CD14-positive monocyte (primary cell): Measurements from ENCODE around the gene NHS. TPM values are rescaled to one million over a fixed set of nuclear protein-coding genes. Genes with fewer than 3 reads are reported as not detected.

Source experiments
- DNase-seq, 3 donors: peaks; one replicate each; pipeline ENCODE4 v3.0.0-alpha.2; 2011 to 2022
- H2AFZ ChIP-seq: 2 replicates; pipeline ENCODE4 v1.6.0; 2012; ENCODE audit warnings: mild to moderate bottlenecking, low read depth, low read length, inconsistent platforms; ENCODE audit not compliant: insufficient read depth, poor library complexity, severe bottlenecking
- H3K27ac ChIP-seq, 2 donors: 1 replicate in 1 of 2; 2 replicates in 1 of 2; pipeline ENCODE4 v1.5.1; 2012 to 2013; ENCODE audit warnings: low read length in 2 of 2, control low read depth in 1 of 2, inconsistent platforms in 1 of 2, low read depth in 1 of 2, mild to moderate bottlenecking in 1 of 2
- H3K27me3 ChIP-seq, 2 donors: one replicate each; pipeline versions ENCODE4 v1.6.0 to v1.6.1; 2011 to 2013; ENCODE audit warnings: low read length in 2 of 2; ENCODE audit not compliant: control insufficient read depth in 2 of 2, insufficient read depth in 2 of 2
- H3K36me3 ChIP-seq, 2 donors: replicated peaks in 1 of 2; 1 replicate in 1 of 2; 2 replicates in 1 of 2; pipeline versions ENCODE4 v1.5.1 to v1.6.1; 2012 to 2013; ENCODE audit warnings: low read length in 2 of 2, control low read depth in 1 of 2, inconsistent platforms in 1 of 2, mild to moderate bottlenecking in 1 of 2; ENCODE audit not compliant: insufficient read depth in 2 of 2, control insufficient read depth in 1 of 2
- H3K4me1 ChIP-seq, 2 donors: 1 replicate in 1 of 2; 2 replicates in 1 of 2; pipeline versions ENCODE4 v1.5.1 to v1.6.1; 2012 to 2013; ENCODE audit warnings: low read length in 2 of 2, control low read depth in 1 of 2, inconsistent platforms in 1 of 2, mild to moderate bottlenecking in 1 of 2, moderate library complexity in 1 of 2; ENCODE audit not compliant: insufficient read depth in 2 of 2, control insufficient read depth in 1 of 2
- H3K4me2 ChIP-seq: replicated peaks from 2 replicates; pipeline ENCODE3; 2012; ENCODE audit warnings: low read length, moderate library complexity, mild to moderate bottlenecking; ENCODE audit not compliant: poor library complexity, severe bottlenecking; ENCODE audit errors: extremely low read depth
- H3K4me3 ChIP-seq, 3 experiments: fragments of 200-600 bp in 1 of 3; sonication (generic) in 1 of 3; replicated peaks in 1 of 3; 1 replicate in 2 of 3; 2 replicates in 1 of 3; pipeline ENCODE4 v1.5.1; 2011 to 2013; ENCODE audit warnings: low read length in 3 of 3, mild to moderate bottlenecking in 3 of 3, control low read depth in 2 of 3, low read depth in 2 of 3, inconsistent platforms in 1 of 3, moderate library complexity in 1 of 3
- H3K79me2 ChIP-seq: 2 replicates; pipeline ENCODE4 v1.6.0; 2012; ENCODE audit warnings: mild to moderate bottlenecking, control low read depth, inconsistent platforms, low read length, moderate library complexity; ENCODE audit not compliant: insufficient read depth
- H3K9ac ChIP-seq: 2 replicates; pipeline ENCODE4 v1.6.0; 2017; ENCODE audit warnings: low read length, mild to moderate bottlenecking; ENCODE audit not compliant: insufficient read depth, poor library complexity, severe bottlenecking
- H3K9me3 ChIP-seq, 2 donors: replicated peaks in 1 of 2; 1 replicate in 1 of 2; 2 replicates in 1 of 2; pipeline versions ENCODE4 v1.5.1 to v1.6.1; 2012 to 2013; ENCODE audit warnings: low read length in 2 of 2, control low read depth in 1 of 2; ENCODE audit not compliant: control insufficient read depth in 1 of 2, insufficient read depth in 1 of 2
- H4K20me1 ChIP-seq: 2 replicates; pipeline ENCODE4 v1.6.0; 2012; ENCODE audit warnings: mild to moderate bottlenecking, low read length, control low read depth, moderate library complexity; ENCODE audit not compliant: insufficient read depth
- H3K27ac Mint-ChIP-seq, 7 donors: one replicate each; pipeline ENCODE4 v1.8.0; 2020; ENCODE audit warnings: mild to moderate bottlenecking in 7 of 7, mixed read lengths in 7 of 7, moderate library complexity in 6 of 7, inconsistent platforms in 2 of 7
- H3K27me3 Mint-ChIP-seq, 3 donors: one replicate each; pipeline ENCODE4 v1.8.0; 2021 to 2022; ENCODE audit warnings: low read depth in 3 of 3, mild to moderate bottlenecking in 3 of 3, mixed read lengths in 3 of 3, moderate library complexity in 3 of 3, inconsistent platforms in 1 of 3
- H3K36me3 Mint-ChIP-seq, 2 donors: one replicate each; pipeline ENCODE4 v1.8.0; 2020; ENCODE audit warnings: mixed read lengths in 2 of 2, inconsistent platforms in 1 of 2, mild to moderate bottlenecking in 1 of 2
- H3K4me1 Mint-ChIP-seq: one replicate; pipeline ENCODE4 v1.8.0; 2020; ENCODE audit warnings: mild to moderate bottlenecking, mixed read lengths
- H3K4me3 Mint-ChIP-seq, 2 donors: one replicate each; pipeline ENCODE4 v1.8.0; 2020; ENCODE audit warnings: mild to moderate bottlenecking in 2 of 2, mixed read lengths in 2 of 2, moderate library complexity in 1 of 2
- H3K9me3 Mint-ChIP-seq, 7 donors: one replicate each; pipeline ENCODE4 v1.8.0; 2020 to 2022; ENCODE audit warnings: mixed read lengths in 7 of 7, mild to moderate bottlenecking in 6 of 7, moderate library complexity in 6 of 7, inconsistent platforms in 2 of 7
- WGBS: methylation state at CpG from one replicate; pipeline ENCODE4 v1.1.5; 2013; ENCODE audit warnings: missing lambda C conversion rate; ENCODE audit not compliant: insufficient coverage; 5-methylcytosine and 5-hydroxymethylcytosine counted together
- intact Hi-C, 2 donors: fragments of 100-400 bp; cut with micrococcal nuclease; formaldehyde crosslinking; loops; one replicate each; pipeline versions ENCODE4 v1.15.0 to v1.15.1; 2023
- polyA plus RNA-seq, 3 donors: library from polyadenylated mRNA; depleted of rRNA in 1 of 3; unstranded in 2 of 3; stranded (reverse) in 1 of 3; fragments of 300-500 nt in 2 of 3; fragments of >200 nt in 1 of 3; fragmentation: Illumina TruSeq in 2 of 3; gene quantifications; 1 replicate in 2 of 3; 2 replicates in 1 of 3; pipeline ENCODE4 v1.2.3, GENCODE V29; 2012 to 2021
- TF ChIP-seq, protein P1 (sequence below): fragments of 200-600 bp; IDR thresholded peaks from one replicate; pipeline ENCODE4 v1.8.0; 2022; ENCODE audit warnings: antibody characterized with exemption, mild to moderate bottlenecking

The NHS gene
- polyA plus RNA-seq, 3 donors: 0.86 to 1.8 (median 1.3) TPM

GRCh38 chrX:17669458-17669857 lies 294.5 kb downstream of the NHS start:
- intact Hi-C loops: no loop called here
- Histone ChIP-seq H4K20me1 (no peaks in the 10 kb centered on the region), H3K9me3 (no peaks in the 10 kb centered on the region), H3K9ac (no peak overlapping the region), H3K4me2 (no peak overlapping the region), H3K27me3 (no peaks in the 10 kb centered on the region), H3K4me3 (no peak overlapping the region), H3K36me3 (no peaks in the 10 kb centered on the region), H3K79me2 (no peaks in the 10 kb centered on the region), H2AFZ (no peak overlapping the region), H3K4me1 (peaks cover 8 to 13% of the 10 kb centered on the region in 2 donors), H3K27ac (no peak overlapping the region)
- TF ChIP-seq, protein P1, sequence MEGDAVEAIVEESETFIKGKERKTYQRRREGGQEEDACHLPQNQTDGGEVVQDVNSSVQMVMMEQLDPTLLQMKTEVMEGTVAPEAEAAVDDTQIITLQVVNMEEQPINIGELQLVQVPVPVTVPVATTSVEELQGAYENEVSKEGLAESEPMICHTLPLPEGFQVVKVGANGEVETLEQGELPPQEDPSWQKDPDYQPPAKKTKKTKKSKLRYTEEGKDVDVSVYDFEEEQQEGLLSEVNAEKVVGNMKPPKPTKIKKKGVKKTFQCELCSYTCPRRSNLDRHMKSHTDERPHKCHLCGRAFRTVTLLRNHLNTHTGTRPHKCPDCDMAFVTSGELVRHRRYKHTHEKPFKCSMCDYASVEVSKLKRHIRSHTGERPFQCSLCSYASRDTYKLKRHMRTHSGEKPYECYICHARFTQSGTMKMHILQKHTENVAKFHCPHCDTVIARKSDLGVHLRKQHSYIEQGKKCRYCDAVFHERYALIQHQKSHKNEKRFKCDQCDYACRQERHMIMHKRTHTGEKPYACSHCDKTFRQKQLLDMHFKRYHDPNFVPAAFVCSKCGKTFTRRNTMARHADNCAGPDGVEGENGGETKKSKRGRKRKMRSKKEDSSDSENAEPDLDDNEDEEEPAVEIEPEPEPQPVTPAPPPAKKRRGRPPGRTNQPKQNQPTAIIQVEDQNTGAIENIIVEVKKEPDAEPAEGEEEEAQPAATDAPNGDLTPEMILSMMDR: no peak
- no peak overlapping the region for H3K4me3 Mint-ChIP-seq
- no peak overlapping the region for H3K27ac Mint-ChIP-seq
- H3K27me3 Mint-ChIP-seq: peaks cover 2 to 8% (median 2%) of the 10 kb centered on the region in 3 donors
- H3K4me1 Mint-ChIP-seq: peaks cover 26% of the 10 kb centered on the region
- H3K9me3 Mint-ChIP-seq: peaks cover 0 to 8% (median 0%) of the 10 kb centered on the region in 7 donors
- peaks cover 0 to 11% of the 10 kb centered on the region in 2 donors for H3K36me3 Mint-ChIP-seq
- DNase-seq: no peak
- WGBS: no CpG with 5 or more reads among the region's 2 CpGs

DNA sequence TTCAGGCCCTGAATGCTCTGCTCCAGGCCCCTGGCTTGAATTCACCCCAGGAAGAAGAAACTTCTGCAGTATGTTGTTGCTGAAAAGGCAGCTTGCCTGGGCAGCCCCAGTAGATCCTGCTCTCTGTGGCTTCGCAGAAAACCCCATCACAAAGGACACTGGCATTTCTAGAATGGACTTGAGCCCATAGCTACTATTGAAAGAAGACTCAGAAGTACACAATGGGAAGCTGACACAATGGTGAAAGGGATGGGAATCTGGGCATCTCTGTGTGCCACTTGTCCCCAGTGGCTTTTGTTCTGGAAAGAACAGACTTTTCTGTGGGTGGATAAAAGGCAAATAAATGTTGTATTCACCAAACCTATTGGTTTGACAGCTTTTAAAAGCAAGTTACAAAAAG lies 294.9 kb downstream of the NHS start:
- H3K36me3 ChIP-seq: no peaks in the 10 kb centered on the region
- TF ChIP-seq, protein P1: no peak
- H3K4me1 ChIP-seq: peaks cover 12 to 17% of the 10 kb centered on the region in 2 donors
- no peaks in the 10 kb centered on the region for H3K79me2 ChIP-seq
- Mint-ChIP-seq H3K36me3 (peaks cover 0 to 11% of the 10 kb centered on the region in 2 donors), H3K4me3 (no peak overlapping the region), H3K4me1 (peaks cover 30% of the 10 kb centered on the region), H3K27me3 (peaks cover 2 to 10% (median 2%) of the 10 kb centered on the region in 3 donors), H3K27ac (no peak overlapping the region), H3K9me3 (peaks cover 0 to 8% (median 0%) of the 10 kb centered on the region in 7 donors)
- H3K9ac ChIP-seq: no peak overlapping the region
- H4K20me1 ChIP-seq: no peaks in the 10 kb centered on the region
- no peak overlapping the region for H3K27ac ChIP-seq
- no peak overlapping the region for H2AFZ ChIP-seq
- no peaks in the 10 kb centered on the region for H3K27me3 ChIP-seq
- H3K4me2 ChIP-seq: no peak overlapping the region
- no peak overlapping the region for H3K4me3 ChIP-seq
- H3K9me3 ChIP-seq: no peaks in the 10 kb centered on the region
- DNase-seq: no peak
- intact Hi-C loops: no loop called here
- WGBS: no CpG with 5 or more reads among the region's 1 CpG
